HG03097 (cell line): ENCODE data around the gene HHAT.

Experiments used
- ATAC-seq: cut with Tn5 transposase; IDR thresholded peaks from one replicate; pipeline ENCODE4 v1.9.1; 2021; ENCODE audit not compliant: unreplicated experiment, low FRiP score

The HHAT gene

DNA sequence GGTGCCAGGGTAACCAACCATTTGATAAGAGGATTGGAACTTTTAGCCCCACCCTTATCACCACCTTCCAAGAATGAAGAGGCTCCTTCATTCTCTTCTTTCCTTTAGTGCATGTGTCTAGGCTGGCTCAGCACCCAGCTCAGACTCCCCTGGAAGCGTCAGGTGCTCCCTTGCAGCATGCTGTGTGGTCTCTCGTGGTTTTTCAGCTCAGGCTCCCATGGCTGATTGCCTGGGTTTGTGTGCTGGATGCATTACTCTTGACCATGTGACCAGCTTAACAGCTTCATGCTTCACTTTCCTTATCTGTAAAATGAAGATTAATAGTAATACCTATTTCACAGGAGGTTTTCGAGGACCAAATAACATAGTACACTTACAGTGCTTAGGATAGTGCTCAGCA lies 198.4 kb downstream of the HHAT start:
- no peak for ATAC-seq

DNA sequence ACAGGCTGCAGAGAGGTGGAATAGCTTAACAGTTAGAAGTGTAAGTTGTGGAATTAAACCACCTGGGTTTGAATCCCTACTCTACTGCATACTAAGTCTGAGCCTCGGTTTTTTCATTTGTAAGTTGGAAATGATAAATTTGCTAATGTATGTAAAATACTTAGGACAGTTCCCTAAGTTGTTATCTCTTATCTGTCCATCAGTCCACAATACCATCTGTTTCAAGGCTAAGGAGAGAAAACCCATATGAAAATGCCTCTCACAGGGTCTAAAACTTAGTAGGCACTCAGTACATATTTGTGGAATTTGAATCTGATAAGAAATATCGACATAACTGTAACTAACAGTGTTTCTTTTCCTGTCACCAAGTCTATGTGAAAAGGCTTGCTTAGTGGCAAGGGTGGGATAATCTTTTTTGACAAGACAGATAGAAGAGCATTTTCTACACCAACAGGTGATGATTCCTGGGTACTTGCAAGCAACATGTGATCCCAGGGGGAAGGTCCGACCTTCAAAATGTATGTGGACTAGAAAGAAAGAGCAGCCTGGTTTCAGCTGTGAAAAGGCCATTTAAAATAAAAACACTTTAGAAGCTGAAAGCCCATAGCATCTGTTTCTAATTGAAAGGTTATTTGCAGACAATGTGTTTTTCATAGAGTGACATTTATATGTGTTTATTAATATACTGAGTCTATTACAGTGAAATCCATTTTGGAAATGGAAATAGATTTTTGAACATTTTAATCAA lies 202.9 kb downstream of the HHAT start:
- no peak for ATAC-seq

DNA sequence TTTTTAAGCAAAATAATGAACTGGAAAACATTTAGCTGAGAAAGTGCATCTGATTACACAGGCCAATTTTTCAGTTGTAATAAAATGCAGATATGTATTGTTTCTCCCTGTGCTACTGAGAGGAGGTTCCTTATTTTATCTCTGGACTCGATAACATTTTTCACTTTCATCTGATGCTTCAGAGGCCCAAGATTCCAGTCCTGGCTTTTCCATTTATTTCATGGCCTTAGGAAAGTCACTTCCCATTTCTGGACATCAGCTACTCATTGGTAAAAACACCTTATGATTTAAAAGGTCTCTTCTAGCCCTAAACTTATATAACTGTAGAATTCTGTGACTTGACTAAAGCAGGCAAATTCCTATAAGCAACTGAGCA lies 203.5 kb downstream of the HHAT start:
- ATAC-seq = no peak

DNA sequence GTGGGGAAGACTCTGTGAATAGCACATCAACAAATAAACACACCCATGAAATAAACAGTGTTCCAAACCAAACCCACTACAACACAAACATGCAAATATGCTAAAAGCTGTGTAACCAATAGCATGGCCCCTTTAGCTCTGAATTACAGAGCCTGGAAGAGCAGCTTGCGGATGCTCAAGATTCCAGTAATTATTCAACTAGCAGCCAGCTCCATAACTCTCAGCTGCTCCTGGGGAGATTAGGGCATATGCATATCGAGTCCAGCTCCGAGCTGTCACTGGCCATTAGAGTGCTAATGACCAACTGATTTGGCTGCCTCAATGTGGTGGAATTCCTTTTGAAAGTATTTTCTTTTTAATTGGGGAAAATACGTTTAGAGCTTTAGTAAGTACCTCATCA lies 207.1 kb downstream of the HHAT start:
- ATAC-seq = no peak

DNA sequence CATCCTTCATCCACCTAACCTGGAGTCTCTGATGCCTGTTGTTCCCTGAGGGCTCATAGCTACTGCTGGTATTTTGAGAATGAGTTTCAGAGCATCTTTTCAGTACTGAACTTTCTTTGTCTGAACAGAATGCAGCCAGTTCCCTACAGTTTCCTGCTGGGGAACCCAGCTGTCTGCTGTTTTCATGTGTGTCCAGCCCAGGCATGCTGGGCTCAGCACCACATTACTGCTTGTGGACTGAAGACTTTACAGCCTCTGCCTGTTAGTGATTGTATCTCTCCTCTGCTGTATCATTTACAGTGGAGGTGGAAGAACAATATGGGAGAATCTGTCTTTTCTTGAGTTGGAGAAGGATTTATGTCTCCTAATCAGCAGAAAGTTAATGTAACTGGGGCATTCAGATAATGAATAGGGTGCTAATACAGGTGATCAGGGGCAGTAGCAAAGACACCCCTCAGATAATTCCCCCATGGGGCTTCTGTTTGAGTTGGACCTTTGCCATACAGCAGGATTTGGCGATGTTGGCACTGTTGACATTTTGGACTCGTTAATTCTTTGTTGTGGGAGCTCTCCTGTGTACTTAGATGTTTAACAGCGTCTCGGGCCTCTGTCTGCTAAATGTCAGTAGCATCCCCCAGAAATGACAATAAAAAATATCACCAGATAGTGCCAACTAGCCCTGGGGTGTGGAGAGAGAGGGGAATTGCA lies 207.7 kb downstream of the HHAT start:
- no peak for ATAC-seq

- no peak for ATAC-seq
These were observed 211.6 kb downstream of the HHAT start for GRCh38 chr1:210540288-210540687.

GRCh38 chr1:210541680-210542358 lies 213.1 kb downstream of the HHAT start:
- ATAC-seq = no peak

GRCh38 chr1:210551899-210552298 lies 223.2 kb downstream of the HHAT start:
- no peak for ATAC-seq

DNA sequence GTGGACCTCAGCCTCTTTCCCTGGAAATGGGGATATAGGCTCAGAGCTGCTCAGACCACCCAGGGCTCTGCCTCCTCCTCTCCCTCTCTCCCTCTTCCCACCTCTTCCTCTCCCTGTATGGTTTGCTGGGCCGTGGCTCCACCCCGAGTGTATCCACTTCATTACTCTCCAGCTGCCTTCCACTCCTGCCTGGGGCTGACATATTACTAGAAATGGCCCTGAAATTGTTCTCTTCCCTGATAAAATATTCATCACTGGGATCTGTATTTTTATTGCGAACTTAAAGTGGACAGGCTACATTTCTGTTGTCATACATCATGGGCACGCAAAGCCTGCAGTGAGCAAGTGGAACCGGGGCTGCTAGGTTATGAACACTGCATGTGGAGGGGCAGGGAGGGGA lies 225.0 kb downstream of the HHAT start:
- ATAC-seq = no peak

- ATAC-seq = no peak
These were observed 225.7 kb downstream of the HHAT start for GRCh38 chr1:210554382-210554781.

DNA sequence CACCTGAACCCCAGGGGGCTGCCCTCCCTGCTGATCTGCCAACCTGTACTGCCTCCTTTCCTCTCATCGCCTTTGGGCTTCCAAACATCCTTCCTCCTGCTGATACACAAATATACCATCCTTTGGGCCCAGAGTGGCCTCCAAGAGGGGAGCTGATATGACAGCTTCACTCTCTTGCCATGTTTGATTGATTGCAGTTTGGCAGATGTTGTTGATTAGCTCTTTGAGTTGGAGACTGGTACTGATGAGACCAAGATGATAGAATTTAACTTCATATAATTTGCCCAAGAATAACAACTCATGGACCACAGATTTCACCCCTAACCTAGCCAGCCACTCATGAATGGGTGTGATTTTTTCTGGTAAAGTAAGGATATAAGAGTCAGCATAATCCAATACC lies 227.8 kb downstream of the HHAT start:
- no peak for ATAC-seq

DNA sequence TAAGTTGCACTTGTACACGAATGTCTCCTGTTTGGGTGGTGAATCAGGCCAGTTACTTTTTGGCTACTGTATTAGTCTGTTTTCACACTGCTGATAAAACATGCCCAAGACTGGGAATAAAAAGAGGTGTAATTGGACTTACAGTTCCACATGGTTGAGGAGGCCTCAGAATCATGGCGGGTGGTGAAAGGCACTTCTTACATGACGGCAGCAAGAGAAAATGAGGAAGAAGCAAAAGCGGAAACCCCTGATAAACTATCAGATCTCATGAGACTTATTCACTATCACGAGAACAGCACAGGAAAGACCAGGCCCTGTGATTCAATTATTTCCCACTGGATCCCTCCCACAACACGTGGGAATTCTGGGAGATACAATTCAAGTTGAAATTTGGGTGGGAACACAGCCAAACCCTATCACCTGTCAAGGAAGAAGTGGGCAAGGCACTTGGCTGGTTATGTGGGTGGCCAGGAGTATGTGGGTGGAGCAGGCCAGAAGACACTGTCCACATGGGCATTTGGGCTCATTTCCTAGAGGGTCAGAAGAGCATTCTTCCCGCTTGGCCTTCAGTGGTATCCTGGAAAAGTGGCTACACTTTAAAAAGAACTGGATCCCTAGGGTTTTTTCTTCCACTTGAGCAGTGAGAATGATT lies 228.8 kb downstream of the HHAT start:
- ATAC-seq = no peak

DNA sequence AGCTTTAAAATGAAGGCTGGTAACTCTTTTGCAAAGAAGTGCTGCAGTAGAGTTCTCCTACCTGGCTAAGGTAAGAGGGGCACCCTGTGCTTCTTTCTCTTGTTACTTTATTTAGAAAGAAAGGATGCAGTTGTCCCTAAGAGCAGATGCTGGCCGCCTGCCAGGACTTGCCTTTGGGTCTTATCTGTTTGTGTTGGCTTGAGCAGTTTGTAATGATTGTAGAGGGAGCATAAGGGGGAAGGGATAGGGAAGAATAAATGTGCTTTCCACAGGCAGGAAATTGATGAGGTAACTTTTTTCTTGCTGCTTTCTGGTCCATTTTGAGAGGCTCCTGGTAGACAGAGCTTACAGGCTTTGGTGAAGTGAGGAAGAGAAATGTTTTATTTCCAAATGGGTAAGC lies 229.6 kb downstream of the HHAT start:
- no peak for ATAC-seq

- no peak for ATAC-seq
These were observed 236.6 kb downstream of the HHAT start for GRCh38 chr1:210565306-210565705.

DNA sequence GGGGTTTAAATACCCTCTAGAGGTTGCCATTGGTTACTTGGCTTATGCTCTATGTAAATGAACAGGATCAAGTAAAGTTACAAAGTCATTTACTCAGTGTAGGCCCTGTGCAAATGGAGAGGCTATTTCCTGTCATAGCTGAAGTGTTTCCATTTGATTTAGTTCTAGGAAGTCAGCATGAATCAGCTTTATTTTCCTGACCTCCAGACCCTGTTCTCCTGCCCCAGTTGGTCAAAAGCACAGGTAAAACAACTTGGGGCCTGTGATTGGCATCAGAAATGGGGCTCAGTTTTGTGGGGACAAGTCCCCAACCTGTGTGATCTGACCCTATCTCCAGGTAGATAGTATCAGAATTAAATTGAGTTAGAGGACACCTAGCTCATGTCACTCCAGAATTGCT lies 239.9 kb downstream of the HHAT start:
- ATAC-seq = no peak

- no peak for ATAC-seq
These were observed 241.4 kb downstream of the HHAT start for GRCh38 chr1:210570116-210570515.

GRCh38 chr1:210571356-210572284 lies 242.9 kb downstream of the HHAT start:
- no peak for ATAC-seq

- no peak for ATAC-seq
These were observed 244.4 kb downstream of the HHAT start for GRCh38 chr1:210573141-210573540.

- peak; percentile 87 for ATAC-seq
These were observed 253.7 kb downstream of the HHAT start for GRCh38 chr1:210582205-210582970.
